GM21529 (cell line): ENCODE measurements around the gene CDC45.

Experiments
- ATAC-seq: cut with Tn5 transposase; IDR thresholded peaks from one replicate; pipeline ENCODE4 v1.9.1; 2021; ENCODE audit not compliant: unreplicated experiment

Gene CDC45

GRCh38 chr22:19447330-19448075, 32.2 kb upstream of the CDC45 start, which contains the start of gene C22orf39:
Gene C22orf39, minus strand, starts transcription at chr22:19447711. Its CDS starts 23 bp downstream, at chr22:19447688.
- ATAC-seq = peak; percentile 84

GRCh38 chr22:19448076-19448607, 31.6 kb upstream of the CDC45 start:
- ATAC-seq = peak; percentile 37

GRCh38 chr22:19448739-19449421, 30.8 kb upstream of the CDC45 start:
- no peak for ATAC-seq

GRCh38 chr22:19449422-19449767, 30.3 kb upstream of the CDC45 start:
- no peak for ATAC-seq

GRCh38 chr22:19450363-19451175, 29.2 kb upstream of the CDC45 start:
- ATAC-seq = no peak

- no peak for ATAC-seq
Observed at GRCh38 chr22:19451570-19451969, 28.1 kb upstream of the CDC45 start.

GRCh38 chr22:19453718-19454117, 26.0 kb upstream of the CDC45 start:
- no peak for ATAC-seq

- ATAC-seq = no peak
Observed at GRCh38 chr22:19454156-19454555, 25.6 kb upstream of the CDC45 start.

- no peak for ATAC-seq
Observed at GRCh38 chr22:19455033-19455432, 24.7 kb upstream of the CDC45 start.

- no peak for ATAC-seq
Observed at GRCh38 chr22:19455585-19456370, 23.9 kb upstream of the CDC45 start.

GRCh38 chr22:19456541-19456940, 23.2 kb upstream of the CDC45 start:
- ATAC-seq = no peak

- no peak for ATAC-seq
Observed at GRCh38 chr22:19457828-19458428, 21.8 kb upstream of the CDC45 start.

- ATAC-seq = no peak
Observed at GRCh38 chr22:19460036-19460435, 19.7 kb upstream of the CDC45 start.

GRCh38 chr22:19461506-19461905, 18.2 kb upstream of the CDC45 start:
- no peak for ATAC-seq

- ATAC-seq = no peak
Observed at GRCh38 chr22:19463008-19463407, 16.7 kb upstream of the CDC45 start.

GRCh38 chr22:19463491-19464469, 15.9 kb upstream of the CDC45 start:
- ATAC-seq = no peak

GRCh38 chr22:19464546-19464945, 15.2 kb upstream of the CDC45 start:
- ATAC-seq = no peak

GRCh38 chr22:19464975-19465374, 14.7 kb upstream of the CDC45 start:
- ATAC-seq = no peak

- no peak for ATAC-seq
Observed at GRCh38 chr22:19466126-19466716, 13.5 kb upstream of the CDC45 start.
